ENCODE measurements around the gene SLC27A1.
"Not testable (repeated sequence)": the region's sequence is repeated elsewhere in the genome, so short reads cannot be mapped to it uniquely, and the experiment has no call there.

The SLC27A1 gene

DNA sequence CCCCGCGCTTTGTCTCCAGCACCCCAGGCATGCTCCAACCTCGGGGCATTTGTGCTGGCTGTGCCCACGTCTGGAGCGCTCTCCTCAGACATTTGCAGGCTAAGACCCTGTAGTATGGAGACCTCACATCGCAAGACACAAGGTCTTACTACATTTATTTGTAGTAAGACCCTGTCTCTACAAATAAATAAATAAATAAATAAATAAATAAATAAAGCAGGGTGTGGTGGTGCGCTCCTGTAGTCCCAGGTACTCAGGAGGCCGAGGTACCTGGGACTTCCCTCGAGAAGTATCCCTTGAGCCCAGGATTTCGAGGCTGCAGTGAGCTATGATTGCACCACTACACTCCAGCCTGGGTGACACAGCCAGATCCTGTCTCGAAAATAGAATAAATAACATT is 14.2 kb upstream of the SLC27A1 start:
- no peak for DNase-seq (ENCODE audit: low read depth, low spot score)

DNA sequence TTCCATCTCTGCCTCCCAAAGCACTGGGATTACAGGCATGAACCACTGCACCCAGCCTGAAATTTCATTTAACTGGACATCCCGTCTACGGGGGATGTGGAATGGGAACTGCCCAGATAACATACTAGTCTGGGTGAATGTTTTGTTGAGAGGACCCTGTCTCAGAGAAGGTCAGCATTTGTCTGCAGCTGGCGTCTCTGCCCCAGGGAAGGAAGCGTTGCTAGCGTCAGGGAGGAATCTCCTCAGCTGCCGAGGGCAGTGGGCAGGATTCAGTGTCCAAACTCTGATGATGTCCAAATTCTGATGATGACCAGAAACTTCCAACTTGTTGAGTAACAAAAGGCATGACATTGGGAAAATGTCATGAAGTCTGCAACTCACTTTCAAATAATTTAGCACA is 12.7 kb upstream of the SLC27A1 start:
- DNase-seq (ENCODE audit: low read depth, low spot score): no peak

DNA sequence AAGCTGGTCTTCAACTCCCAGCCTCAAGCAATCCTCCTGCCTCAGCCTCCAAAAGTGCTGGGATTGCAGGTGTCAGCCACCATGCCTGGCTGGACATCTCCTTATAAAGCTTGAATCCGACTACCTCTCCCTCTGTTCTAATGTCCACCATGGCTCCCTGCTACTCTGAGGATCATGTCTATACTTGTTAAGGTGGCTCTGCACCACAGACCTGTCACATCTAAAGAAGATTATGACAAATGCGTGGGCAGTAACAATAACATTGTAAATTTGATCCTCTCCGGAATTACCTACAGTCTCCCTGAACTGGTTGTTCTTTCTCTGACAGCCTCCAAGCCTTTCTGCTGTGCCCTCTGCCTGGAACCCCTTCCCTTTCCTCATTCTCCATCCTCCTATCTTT is 11.4 kb upstream of the SLC27A1 start:
- no peak for DNase-seq (ENCODE audit: low read depth, low spot score)

DNA sequence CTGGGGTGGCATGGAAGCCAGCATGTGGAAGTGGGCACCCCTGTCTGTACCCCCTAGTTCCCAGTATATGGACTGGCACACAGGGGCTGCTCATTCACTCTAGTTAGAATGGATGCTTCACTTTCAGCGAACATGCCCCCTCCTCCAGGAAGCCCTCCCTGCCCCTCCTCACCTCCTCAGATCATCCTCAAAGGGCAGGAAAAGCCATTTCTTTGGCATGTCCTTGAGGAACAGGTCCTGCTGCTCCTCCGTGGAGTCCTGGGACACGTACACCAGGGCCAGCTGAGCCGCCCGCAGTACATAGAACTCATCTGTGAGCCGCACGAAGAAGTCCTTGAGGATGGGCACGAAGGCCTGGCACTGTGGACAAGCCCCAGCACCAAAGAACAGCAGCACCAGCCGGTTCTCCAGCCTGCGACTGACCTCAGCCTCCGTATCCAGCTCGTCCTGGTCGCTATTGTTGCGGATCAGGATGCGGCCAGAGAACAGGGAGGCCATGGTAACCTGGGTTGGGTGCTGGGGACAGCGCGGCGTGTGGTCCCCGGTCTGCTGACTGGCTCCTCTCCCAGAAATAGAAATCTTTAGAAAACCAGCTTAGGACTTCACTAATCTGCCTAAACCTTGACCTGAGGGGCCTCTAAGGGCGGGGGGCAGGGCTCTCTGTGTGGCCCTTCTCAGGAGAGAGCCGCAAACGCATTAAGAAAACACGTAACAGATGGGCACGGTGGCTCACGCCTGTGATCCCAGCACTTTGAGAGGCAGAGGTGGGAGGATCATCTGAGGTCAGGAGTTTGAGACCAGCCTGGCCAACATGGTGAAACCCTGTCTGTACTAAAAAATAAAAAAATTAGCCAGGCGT is 9.7 kb upstream of the SLC27A1 start, which contains the start of gene NXNL1:
TSS of gene NXNL1 (minus strand) at position 555 of the 859 bp plus-strand sequence. CDS start at position 498, 57 bp downstream.
- DNase-seq (ENCODE audit: low read depth, low spot score): no peak

DNA sequence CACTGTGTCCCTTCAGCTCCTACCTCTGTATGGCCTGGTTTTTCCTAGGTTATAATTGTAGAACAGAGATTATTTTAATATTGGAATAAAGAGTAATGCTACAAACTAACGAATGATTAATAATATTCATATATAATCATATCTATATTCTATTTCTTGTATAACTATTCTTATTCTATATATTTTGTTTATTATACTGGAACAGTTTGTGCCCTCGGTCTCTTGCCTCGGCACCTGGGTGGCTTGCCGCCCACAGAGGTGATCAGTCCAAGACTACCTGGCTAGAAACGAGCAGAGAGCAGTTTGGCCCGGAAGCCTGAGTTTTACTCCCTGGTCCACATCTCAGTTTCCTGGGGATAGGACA is 3.9 kb upstream of the SLC27A1 start:
- no peak for DNase-seq (ENCODE audit: low read depth, low spot score)

GRCh38 chr19:17467471-17468301 is 2.6 kb upstream of the SLC27A1 start:
- DNase-seq (ENCODE audit: low read depth, low spot score): no peak

DNA sequence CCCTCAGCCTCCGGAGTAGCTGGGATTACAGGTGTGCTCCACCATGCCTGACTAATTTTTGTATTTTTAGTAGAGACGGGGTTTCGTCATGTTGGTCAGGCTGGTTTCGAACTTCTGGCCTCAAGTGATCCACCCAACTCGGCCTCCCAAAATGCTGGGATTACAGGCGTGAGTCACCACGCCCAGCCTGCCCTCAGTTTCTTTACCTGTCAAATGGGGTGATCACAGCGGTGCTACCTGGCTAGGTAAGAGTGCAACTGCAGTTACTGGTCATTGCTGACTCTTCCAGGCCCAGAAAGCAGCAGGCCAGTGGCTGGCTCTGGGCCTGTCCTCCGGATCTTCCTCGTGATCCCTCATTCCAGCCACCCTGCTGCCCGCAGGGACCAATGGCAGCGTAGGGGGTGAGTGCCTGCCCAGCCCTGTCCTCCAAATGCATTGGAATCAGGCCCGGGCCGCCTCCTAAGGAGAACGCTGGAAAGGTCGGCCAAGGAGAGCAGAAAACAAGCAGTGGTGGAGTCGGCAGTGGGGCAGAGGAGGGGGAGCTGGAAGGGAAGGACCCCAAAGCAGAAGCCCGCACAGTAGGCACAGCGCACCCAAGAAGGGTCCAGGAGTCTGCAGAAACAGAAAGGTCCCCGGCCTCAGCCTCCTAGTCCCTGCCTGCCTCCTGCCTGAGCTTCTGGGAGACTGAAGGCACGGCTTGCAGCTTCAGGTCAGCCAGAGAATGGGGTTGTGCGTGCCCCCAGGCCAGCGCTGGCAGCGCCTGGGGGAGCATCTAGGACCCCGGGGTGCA is 1.8 kb upstream of the SLC27A1 start:
- DNase-seq (ENCODE audit: low read depth, low spot score): no peak

DNA sequence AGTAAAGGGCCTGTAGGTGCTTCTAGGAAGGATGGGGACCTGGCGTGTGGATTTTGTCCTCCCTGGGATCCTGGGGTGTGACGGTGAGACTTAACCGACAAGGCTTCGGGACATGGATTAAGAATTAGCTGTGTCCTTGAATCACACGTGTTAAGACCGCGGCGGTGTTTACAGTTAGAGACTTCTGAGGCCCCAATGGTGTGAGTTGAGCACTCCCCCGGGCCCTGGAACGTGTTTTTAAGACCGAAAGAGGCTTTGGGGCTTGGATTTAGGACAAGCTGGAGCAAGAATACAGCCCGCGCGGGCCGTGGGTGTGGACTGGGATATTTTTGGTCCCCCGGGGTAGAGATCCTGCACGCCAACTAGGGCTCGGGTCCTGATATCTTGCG is 1.2 kb upstream of the SLC27A1 start:
- no peak for DNase-seq (ENCODE audit: low read depth, low spot score)

DNA sequence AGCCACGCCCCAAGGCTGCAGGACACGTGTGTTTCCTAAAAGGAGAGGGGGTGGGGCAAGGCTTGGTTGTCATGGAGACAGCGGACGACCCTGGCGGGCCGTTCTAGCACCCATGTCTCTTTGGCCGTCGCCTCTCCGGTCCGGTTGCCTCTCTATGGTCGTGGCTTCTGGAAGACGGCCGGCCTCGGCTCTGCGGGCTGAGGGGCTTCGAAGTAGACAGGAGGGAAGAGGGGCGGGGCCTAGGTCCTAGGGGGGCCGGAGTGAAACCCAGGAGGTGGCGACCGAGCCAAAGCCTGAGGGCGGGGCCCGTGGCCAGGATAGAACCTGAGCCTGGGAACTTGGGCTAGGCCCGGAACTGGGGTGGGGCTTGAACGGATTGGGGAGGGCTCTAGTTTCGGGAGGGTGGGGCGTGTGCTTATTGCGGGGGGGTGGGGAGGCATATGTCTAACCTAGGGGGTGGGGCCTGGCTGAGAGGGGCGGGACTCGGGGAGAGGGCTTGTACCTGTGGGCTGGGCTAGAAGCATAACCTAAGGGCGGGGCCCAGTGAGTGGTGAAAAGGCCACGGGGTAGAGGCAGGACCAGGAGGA is 750 bp upstream of the SLC27A1 start:
- peak; percentile 75 for DNase-seq (ENCODE audit: low read depth, low spot score)

DNA sequence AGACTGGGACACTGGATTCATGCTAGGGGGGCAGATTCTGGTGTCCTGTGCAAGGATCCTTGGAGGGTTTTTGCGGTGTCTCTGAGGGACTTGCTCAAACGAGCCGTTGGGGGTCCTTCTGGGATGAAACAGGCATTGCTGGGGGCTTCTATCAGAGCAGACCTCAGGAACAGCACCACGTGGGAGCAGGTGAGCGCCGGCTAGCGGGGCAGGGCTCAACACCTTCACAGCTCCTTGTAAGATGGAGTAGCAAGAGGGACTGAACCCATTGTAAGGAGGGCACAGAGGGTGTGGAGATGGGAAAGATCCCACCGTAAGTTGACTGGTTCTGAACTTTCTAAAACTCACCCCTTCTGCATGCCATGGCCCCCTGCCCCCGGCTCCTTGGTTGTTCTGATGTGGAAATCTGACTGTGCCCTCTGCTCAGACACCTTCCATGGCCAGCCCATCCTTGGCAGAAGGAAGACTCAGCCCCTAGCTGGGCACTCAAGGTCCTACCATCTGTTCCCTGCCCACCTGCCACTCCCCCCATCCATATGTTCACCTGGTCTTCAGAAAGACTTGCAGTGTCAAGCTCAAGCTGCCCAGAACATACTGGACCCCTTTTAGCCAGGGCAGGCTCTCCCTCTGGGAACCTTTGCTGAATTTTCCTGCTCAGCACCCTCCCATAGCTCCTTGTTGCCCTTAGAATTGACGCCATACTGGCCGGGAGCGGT is 1.2 kb downstream of the SLC27A1 start:
- no peak for DNase-seq (ENCODE audit: low read depth, low spot score)

DNA sequence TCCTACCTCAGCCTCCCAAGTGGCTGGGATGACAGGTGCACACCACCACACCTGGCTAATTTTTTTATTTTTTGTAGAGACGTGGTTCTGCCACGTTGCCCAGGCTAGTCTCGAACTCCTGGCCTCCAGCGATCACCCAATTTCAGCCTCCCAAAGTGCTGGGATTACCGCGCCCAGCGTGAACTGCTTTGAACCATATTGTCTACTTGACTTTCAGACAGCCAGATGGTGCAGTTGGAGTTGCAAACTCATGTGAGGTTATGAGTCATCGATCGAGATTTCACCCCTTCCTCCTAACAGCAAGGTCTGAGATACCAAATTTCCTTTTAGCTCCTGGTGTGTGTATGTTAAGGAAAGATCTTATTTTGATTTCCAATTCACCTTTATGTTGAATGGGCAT is 2.7 kb downstream of the SLC27A1 start:
- no peak for DNase-seq (ENCODE audit: low read depth, low spot score)

DNA sequence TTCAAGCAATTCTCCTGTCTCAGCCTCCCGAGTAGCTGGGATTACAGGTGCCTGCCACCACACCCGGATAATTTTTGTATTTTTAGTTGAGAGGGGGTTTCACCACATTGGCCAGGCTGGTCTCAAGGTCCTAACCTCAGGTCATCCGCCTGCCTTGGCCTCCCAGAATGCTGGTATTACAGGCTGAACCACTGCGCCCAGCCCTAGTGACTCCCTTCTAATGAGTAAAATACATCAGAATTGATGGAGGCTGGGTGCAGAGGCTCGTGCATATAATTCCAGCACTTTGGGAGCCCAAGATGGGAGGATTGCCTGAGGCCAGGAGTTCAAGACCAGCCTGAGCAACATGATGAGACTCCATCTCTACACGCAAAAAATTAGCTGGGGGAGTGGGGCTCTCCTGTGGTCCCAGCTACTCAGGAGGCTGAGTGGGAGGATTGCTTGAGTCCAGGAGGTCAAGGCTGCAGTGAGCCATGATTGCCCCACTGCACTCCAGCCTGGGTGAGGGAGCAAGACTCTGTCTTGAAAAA is 4.8 kb downstream of the SLC27A1 start:
- not testable (repeated sequence) for DNase-seq (ENCODE audit: low read depth, low spot score)

- no peak for DNase-seq (ENCODE audit: low read depth, low spot score)
These were observed 5.3 kb downstream of the SLC27A1 start for GRCh38 chr19:17475541-17476115.

DNA sequence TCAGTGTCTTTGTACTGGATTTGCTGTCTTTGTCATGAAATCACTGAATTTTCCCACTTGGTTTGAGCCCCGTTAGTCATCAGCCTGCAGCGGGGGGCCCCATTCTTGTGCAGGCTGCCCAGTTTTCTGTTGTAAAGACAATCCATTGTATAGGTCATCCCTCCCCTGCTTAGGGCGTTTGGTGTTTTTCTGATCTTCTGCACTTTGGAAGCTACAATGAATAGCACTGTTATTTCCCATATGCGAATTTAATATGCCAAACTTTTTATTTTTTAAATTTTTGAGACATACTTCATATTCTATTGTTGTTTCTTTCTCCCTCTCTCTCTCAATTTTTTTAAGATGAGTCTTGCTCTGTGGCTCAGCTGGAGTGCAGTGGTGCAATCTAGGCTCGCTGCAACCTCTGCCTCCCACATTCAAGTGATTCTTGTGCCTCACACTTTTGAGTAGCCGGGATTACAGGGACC is 9.0 kb downstream of the SLC27A1 start:
- no peak for DNase-seq (ENCODE audit: low read depth, low spot score)

DNA sequence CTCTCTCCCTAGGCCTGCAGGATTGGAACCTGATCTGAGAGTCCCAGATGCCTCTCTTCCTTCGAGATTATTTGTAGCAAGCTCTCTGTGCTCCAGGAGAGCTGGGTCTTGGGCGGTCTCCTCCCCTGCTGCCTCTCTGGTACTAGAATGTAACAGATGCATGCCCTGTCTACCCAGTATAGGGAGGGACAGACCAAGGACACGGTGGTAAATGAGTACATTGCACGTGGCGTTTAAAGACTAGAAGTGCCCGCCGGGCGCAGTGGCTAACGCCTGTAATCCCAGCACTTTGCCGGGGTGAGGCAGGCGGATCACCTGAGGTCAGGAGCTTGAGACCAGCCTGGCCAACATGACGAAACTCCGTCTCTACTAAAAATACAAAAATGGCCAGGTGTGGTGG is 11.7 kb downstream of the SLC27A1 start:
- DNase-seq (ENCODE audit: low read depth, low spot score): no peak

GRCh38 chr19:17482877-17483604 is 12.7 kb downstream of the SLC27A1 start:
- DNase-seq (ENCODE audit: low read depth, low spot score): no peak

DNA sequence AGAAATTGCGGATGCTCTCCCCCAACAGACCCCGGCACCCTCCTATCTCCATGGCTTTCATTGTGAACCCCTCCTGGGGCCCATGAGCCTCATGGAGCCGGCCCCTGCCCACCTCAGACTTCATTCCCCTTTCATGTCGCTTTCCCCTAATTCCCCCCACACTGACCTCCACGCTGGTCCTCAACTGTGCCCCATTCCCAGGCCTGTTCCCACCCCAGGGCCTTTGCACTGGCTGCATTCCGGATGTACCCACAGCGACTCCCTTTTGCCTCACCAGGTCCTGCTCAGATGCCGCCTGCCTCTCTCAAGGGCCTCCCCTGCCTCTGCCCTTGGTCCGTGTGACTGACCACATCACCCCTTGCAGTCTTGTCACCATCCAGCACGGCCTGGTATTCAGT is 13.3 kb downstream of the SLC27A1 start:
- DNase-seq (ENCODE audit: low read depth, low spot score): no peak

DNA sequence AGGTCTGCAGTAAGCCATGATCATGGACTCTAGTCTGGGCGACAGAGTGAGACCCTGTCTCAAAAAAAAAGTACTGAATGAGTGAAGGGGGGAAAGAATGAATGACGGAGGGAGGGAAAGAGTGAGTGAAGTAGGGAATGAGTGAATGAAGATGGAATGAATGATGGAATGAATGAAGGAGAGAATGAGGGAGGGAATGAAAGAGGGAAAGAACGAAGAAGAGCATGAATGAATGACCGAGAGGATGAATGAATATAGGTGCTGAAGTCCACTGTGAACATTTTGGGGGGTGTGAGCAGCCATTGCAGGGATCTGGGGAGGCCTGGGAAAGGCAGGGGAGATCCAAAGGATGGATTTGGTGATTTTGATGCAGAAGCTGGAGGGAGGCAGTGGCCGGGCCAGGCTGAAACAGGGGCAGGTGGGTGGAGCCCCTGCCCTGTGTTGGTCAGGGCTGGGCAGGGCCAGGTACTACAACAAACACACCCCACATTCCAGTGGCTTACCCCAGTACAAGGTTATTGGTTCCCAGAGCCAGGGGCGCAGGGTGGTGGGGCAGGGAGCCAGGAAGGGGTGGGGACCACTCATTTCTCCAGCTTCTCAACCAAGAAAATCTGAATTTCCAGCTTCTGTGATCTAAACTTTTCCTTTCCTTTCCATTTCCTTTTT is 14.3 kb downstream of the SLC27A1 start:
- no peak for DNase-seq (ENCODE audit: low read depth, low spot score)

Measured in smooth muscle cell of the brain vasculature (primary cell).